NB4 (cell line): ENCODE data around the gene TLX2.

Source experiments
- MAX ChIP-seq: IDR thresholded peaks from 2 replicates; pipeline ENCODE4 v1.6.1; 2011; ENCODE audit warnings: low read depth, low read length
- MYC ChIP-seq: IDR thresholded peaks from 2 replicates; pipeline ENCODE4 v1.6.1; 2011; ENCODE audit warnings: low read depth, low read length
- POLR2A ChIP-seq: IDR thresholded peaks from 2 replicates; pipeline ENCODE4 v1.6.1; 2011; ENCODE audit warnings: mild to moderate bottlenecking; ENCODE audit not compliant: insufficient read length; ENCODE audit errors: extremely low read depth
- TF ChIP-seq, protein P1 (sequence below): IDR thresholded peaks from one replicate; pipeline ENCODE4 v1.5.1; 2012; ENCODE audit warnings: low read depth, low read length

DNA sequence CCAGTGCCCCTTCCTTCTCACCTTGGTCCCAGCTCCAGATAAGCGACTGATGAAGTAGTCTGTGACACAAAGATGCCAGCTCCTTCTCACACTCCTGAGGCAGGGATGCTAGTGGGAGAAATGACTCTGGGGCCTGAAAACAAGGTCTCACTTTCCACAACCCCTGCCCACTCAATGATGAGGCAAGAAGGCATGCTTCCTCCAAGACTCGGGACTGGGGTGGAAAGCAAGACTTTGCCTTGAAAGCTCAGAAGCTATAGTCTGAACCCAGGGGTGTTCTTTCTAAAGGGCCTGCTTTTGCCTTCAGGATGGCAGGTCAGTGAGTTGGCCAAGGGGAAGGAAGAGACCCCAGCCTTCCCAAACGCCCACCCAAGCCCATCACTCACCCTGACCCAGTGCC is 32.8 kb upstream of the TLX2 start:
- TF ChIP-seq, protein P1, sequence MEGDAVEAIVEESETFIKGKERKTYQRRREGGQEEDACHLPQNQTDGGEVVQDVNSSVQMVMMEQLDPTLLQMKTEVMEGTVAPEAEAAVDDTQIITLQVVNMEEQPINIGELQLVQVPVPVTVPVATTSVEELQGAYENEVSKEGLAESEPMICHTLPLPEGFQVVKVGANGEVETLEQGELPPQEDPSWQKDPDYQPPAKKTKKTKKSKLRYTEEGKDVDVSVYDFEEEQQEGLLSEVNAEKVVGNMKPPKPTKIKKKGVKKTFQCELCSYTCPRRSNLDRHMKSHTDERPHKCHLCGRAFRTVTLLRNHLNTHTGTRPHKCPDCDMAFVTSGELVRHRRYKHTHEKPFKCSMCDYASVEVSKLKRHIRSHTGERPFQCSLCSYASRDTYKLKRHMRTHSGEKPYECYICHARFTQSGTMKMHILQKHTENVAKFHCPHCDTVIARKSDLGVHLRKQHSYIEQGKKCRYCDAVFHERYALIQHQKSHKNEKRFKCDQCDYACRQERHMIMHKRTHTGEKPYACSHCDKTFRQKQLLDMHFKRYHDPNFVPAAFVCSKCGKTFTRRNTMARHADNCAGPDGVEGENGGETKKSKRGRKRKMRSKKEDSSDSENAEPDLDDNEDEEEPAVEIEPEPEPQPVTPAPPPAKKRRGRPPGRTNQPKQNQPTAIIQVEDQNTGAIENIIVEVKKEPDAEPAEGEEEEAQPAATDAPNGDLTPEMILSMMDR: no peak
- TF ChIP-seq POLR2A: no peak
- TF ChIP-seq MYC: no peak
- no peak for TF ChIP-seq MAX
